ENCODE results near the gene PGAP2. TPM values are rescaled to one million over a fixed set of nuclear protein-coding genes. Genes with fewer than 3 reads are reported as not detected.
A peak's percentile ranks its signal among the peaks of the same experiment; 100 is the strongest.
"Not testable (repeated sequence)": the region's sequence is repeated elsewhere in the genome, so short reads cannot be mapped to it uniquely, and the experiment has no call there.

PGAP2 gene
- total and polyA plus RNA-seq, 2 donors = 10.5 to 24.0 TPM

DNA sequence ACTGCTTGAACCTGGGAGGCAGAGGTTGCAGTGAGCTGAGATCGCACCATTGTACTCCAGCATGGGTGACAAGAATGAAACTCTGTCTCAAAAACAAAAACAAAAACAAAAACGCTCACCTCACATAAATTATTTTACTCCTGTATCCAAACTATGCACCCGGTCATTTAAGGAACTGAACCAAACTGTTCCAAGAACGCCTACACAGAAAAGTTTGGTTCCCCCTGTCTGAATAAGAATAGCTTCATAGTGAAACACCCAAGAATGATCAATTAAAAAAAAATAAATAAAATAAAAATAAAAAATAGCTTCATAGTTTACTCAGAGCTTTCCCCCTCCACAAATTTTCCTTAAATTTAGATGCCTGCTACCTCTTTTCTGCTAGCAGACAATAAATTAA, 24.7 kb upstream of the PGAP2 start:
- Histone ChIP-seq H3K27me3 (ENCODE audit: control insufficient read depth in 2 of 2, insufficient read depth in 1 of 2, low read length in 1 of 2) (no peaks in the 10 kb centered on the region), H3K9me3 (ENCODE audit: control insufficient read depth in 2 of 2, insufficient read depth in 1 of 2, low read length in 1 of 2) (no peaks in the 10 kb centered on the region), H3K36me3 (ENCODE audit: control insufficient read depth in 2 of 2, insufficient read depth in 2 of 2, low read length in 1 of 2) (peaks cover 22 to 42% of the 10 kb centered on the region in 2 donors), H3K4me3 (ENCODE audit: low read length in 2 of 2) (no peak overlapping the region), H3K4me1 (ENCODE audit: control insufficient read depth in 2 of 2, insufficient read depth in 2 of 2, low read length in 2 of 2) (peaks cover 0 to 11% of the 10 kb centered on the region in 2 donors), H3K27ac (ENCODE audit: low read depth in 1 of 2, low read length in 1 of 2) (no peak overlapping the region)
- no peak for DNase-seq (ENCODE audit: low read depth in 6 of 9, low spot score in 9 of 9)
- 95% methylated on average over 4 of the region's 4 CpGs for WGBS

DNA sequence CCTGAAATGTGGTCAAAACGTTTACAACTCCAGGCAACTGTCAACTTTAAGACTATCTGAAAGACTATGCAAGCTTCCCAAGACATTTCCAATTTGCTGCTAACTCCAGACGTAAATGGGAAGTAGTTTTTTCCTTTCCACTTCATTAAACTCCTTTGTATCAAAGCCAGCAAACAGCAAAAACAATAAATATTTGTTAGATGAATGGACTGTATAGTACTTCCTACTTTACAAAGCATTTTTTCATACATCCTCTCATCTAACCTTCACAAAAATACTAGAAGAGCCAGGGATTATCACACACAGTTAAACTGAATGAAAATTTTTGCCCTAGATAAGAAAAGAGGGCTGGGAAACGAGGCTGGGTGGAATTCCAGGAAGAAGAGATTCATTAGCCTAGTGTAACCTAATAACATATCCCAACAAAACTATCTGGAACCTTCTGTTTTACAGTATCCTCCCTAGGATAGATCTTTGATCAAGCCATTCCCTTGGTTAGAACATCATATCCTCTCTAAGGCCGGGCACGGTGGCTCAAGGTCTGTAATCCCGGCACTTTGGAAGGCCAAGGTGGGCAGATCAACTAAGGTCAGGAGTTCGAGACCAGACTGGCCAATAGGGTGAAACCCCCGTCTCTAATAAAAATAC, 21.5 kb upstream of the PGAP2 start:
- no peak for DNase-seq (ENCODE audit: low read depth in 6 of 9, low spot score in 9 of 9)
- Histone ChIP-seq H3K4me1 (ENCODE audit: control insufficient read depth in 2 of 2, insufficient read depth in 2 of 2, low read length in 2 of 2) (peaks cover 0 to 11% of the 10 kb centered on the region in 2 donors), H3K27ac (ENCODE audit: low read depth in 1 of 2, low read length in 1 of 2) (no peak overlapping the region), H3K36me3 (ENCODE audit: control insufficient read depth in 2 of 2, insufficient read depth in 2 of 2, low read length in 1 of 2) (peaks cover 9 to 23% of the 10 kb centered on the region in 2 donors), H3K27me3 (ENCODE audit: control insufficient read depth in 2 of 2, insufficient read depth in 1 of 2, low read length in 1 of 2) (no peaks in the 10 kb centered on the region), H3K9me3 (ENCODE audit: control insufficient read depth in 2 of 2, insufficient read depth in 1 of 2, low read length in 1 of 2) (no peaks in the 10 kb centered on the region), H3K4me3 (ENCODE audit: low read length in 2 of 2) (no peak overlapping the region)
- 78% methylated on average over 8 of the region's 8 CpGs for WGBS

DNA sequence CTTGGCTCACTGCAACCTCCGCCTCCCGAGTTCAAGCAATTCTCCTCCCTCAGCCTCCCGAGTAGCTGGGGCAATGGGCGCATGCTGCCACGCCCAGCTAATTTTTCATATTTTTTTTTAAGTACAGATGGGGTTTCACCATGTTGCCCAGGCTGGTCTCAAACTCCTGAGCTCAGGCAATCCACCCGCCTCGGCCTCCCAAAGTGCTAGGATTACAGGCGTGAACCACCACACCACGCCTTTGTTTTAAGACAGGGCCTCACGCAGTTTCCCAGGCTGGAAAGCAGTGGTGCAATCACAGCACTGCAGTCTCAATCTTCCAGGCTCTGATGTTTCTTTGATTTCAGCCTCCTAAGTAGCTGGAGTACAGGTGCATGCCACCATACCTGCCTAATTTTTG, 14.0 kb upstream of the PGAP2 start:
- Histone ChIP-seq H3K4me1 (ENCODE audit: control insufficient read depth in 2 of 2, insufficient read depth in 2 of 2, low read length in 2 of 2) (peaks cover 7 to 19% of the 10 kb centered on the region in 2 donors), H3K36me3 (ENCODE audit: control insufficient read depth in 2 of 2, insufficient read depth in 2 of 2, low read length in 1 of 2) (peaks cover 19 to 31% of the 10 kb centered on the region in 2 donors)
- 97% methylated on average over 10 of the region's 10 CpGs for WGBS
- not testable (repeated sequence) for H3K27ac ChIP-seq (ENCODE audit: low read depth in 1 of 2, low read length in 1 of 2); DNase-seq (ENCODE audit: low read depth in 6 of 9, low spot score in 9 of 9); H3K9me3 ChIP-seq (ENCODE audit: control insufficient read depth in 2 of 2, insufficient read depth in 1 of 2, low read length in 1 of 2); H3K4me3 ChIP-seq (ENCODE audit: low read length in 2 of 2); H3K27me3 ChIP-seq (ENCODE audit: control insufficient read depth in 2 of 2, insufficient read depth in 1 of 2, low read length in 1 of 2)

DNA sequence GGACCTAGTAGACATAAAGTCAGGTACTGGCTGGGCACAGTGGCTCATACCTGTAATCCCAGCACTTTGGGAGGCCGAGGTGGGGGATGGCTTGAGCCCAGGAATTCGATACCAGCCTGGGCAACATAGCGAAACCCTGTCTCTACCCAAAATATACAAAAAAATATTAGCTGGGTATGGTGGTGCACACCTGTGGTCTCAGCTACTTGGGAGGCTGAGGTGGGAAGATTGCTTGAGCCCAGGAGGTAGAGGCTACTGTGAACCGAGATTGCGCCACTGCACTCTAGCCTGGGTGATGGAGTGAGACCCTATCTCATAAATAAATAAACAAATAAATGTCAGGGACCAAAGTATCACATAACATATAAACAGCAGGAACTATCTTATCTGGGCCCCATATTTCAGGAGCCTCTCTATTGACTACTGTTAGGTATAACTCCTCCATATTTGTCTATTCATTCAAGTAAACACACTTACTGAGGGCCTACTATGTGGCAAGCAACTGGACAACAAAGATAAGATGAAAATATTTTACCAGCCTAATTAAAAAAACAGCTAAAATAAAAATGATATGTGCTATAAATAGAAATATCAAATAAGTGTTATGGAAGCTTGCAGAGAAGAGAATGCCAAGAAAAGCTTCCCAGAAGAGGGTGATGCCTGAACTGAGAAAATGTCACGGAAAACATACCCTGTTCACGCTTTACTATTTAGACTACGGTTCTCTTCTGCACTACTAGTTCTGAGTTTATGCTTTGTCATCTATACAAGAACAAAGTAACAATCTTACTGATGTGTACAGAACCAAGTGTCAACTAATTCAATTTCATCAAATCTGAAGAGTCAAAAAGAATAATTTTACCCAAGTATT, 13.0 kb upstream of the PGAP2 start:
- WGBS = 94% methylated on average over 8 of the region's 8 CpGs
- DNase-seq (ENCODE audit: low read depth in 6 of 9, low spot score in 9 of 9) = no peak
- Histone ChIP-seq H3K4me1 (ENCODE audit: control insufficient read depth in 2 of 2, insufficient read depth in 2 of 2, low read length in 2 of 2) (peaks cover 7 to 19% of the 10 kb centered on the region in 2 donors), H3K36me3 (ENCODE audit: control insufficient read depth in 2 of 2, insufficient read depth in 2 of 2, low read length in 1 of 2) (peaks cover 19 to 26% of the 10 kb centered on the region in 2 donors), H3K9me3 (ENCODE audit: control insufficient read depth in 2 of 2, insufficient read depth in 1 of 2, low read length in 1 of 2) (no peaks in the 10 kb centered on the region), H3K27me3 (ENCODE audit: control insufficient read depth in 2 of 2, insufficient read depth in 1 of 2, low read length in 1 of 2) (no peaks in the 10 kb centered on the region), H3K27ac (ENCODE audit: low read depth in 1 of 2, low read length in 1 of 2) (no peak overlapping the region), H3K4me3 (ENCODE audit: low read length in 2 of 2) (peak overlapping the region; percentile 91 to 93)

DNA sequence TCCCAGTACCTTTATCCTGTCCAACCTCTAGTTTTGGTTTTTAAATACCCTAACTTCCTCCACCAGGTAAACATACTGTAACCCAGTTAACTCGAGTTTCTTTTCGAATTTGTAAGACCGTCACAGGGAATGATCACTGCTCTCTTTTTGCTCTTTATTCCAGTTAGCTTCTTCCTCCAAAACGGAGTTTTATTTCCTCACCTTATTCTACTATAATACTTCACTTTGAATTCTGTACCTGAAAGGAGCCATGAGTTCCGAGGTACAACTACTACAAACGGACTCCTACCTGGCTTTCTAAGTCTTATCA, 12.4 kb upstream of the PGAP2 start:
- WGBS = 45% methylated on average over 6 of the region's 6 CpGs
- Histone ChIP-seq H3K27me3 (ENCODE audit: control insufficient read depth in 2 of 2, insufficient read depth in 1 of 2, low read length in 1 of 2) (no peaks in the 10 kb centered on the region), H3K9me3 (ENCODE audit: control insufficient read depth in 2 of 2, insufficient read depth in 1 of 2, low read length in 1 of 2) (no peaks in the 10 kb centered on the region), H3K27ac (ENCODE audit: low read depth in 1 of 2, low read length in 1 of 2) (no peak overlapping the region), H3K4me1 (ENCODE audit: control insufficient read depth in 2 of 2, insufficient read depth in 2 of 2, low read length in 2 of 2) (peaks cover 7 to 19% of the 10 kb centered on the region in 2 donors), H3K4me3 (ENCODE audit: low read length in 2 of 2) (peak overlapping the region; percentile 91 to 93), H3K36me3 (ENCODE audit: control insufficient read depth in 2 of 2, insufficient read depth in 2 of 2, low read length in 1 of 2) (peaks cover 19 to 25% of the 10 kb centered on the region in 2 donors)
- DNase-seq (ENCODE audit: low read depth in 6 of 9, low spot score in 9 of 9) = no peak

DNA sequence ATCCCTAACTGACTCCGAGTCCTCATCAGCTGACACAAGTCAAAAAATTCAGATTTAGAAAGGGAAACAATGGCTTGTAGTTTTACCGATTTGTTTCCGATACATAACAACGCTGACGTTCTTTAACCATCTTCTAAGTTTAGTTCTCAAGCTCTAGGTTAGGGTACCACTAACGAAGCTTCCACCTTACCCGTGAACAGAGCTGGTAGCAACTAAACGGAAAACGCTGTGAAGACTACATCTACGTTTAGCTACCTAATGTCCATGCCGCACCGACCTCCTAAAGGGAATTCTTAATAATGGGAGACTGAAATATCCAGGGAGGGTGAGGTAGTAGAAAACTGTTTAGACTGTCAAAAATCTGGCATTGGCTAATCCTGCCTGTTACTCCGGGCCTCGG, 12.0 kb upstream of the PGAP2 start:
- 19% methylated on average over 14 of the region's 14 CpGs for WGBS
- Histone ChIP-seq H3K4me3 (ENCODE audit: low read length in 2 of 2) (peak overlapping the region; percentile 91 to 93), H3K27me3 (ENCODE audit: control insufficient read depth in 2 of 2, insufficient read depth in 1 of 2, low read length in 1 of 2) (no peaks in the 10 kb centered on the region), H3K9me3 (ENCODE audit: control insufficient read depth in 2 of 2, insufficient read depth in 1 of 2, low read length in 1 of 2) (no peaks in the 10 kb centered on the region), H3K4me1 (ENCODE audit: control insufficient read depth in 2 of 2, insufficient read depth in 2 of 2, low read length in 2 of 2) (peaks cover 7 to 19% of the 10 kb centered on the region in 2 donors), H3K27ac (ENCODE audit: low read depth in 1 of 2, low read length in 1 of 2) (peak overlapping the region in 1 of 2 donors; percentile 92), H3K36me3 (ENCODE audit: control insufficient read depth in 2 of 2, insufficient read depth in 2 of 2, low read length in 1 of 2) (peaks cover 19 to 25% of the 10 kb centered on the region in 2 donors)
- no peak for DNase-seq (ENCODE audit: low read depth in 6 of 9, low spot score in 9 of 9)

DNA sequence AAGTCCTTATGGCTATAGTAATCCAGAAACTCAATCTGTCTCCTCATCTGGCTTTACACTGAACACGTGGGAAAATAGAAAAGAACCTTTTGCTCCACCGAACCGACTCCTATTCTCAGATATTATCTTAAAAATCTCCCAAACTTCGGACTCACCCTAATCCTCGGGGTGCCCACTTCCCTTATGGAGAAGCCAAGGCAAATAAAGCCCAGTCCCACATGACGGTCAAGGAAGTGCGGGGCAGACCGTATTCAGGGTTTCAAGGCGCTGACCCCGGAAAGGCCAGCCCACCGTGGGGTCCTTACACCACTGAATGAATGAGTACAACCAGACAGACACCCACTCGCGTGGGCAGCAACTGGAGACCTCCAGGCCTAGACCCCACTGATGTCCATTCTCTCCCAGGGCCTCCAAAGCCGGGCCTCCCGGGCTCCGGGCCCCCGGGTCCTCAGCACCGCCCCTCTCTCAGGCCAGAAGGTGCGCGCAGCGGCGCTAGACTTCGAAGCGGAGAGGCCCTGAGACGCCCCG, 11.5 kb upstream of the PGAP2 start:
- peak in 2 of 9 donors; percentile 10 to 27 for DNase-seq (ENCODE audit: low read depth in 6 of 9, low spot score in 9 of 9)
- Histone ChIP-seq H3K27ac (ENCODE audit: low read depth in 1 of 2, low read length in 1 of 2) (peak overlapping the region; percentile 92 to 93), H3K27me3 (ENCODE audit: control insufficient read depth in 2 of 2, insufficient read depth in 1 of 2, low read length in 1 of 2) (no peaks in the 10 kb centered on the region), H3K4me1 (ENCODE audit: control insufficient read depth in 2 of 2, insufficient read depth in 2 of 2, low read length in 2 of 2) (peaks cover 7 to 19% of the 10 kb centered on the region in 2 donors), H3K4me3 (ENCODE audit: low read length in 2 of 2) (peak overlapping the region; percentile 91 to 93), H3K36me3 (ENCODE audit: control insufficient read depth in 2 of 2, insufficient read depth in 2 of 2, low read length in 1 of 2) (peaks cover 18 to 25% of the 10 kb centered on the region in 2 donors), H3K9me3 (ENCODE audit: control insufficient read depth in 2 of 2, insufficient read depth in 1 of 2, low read length in 1 of 2) (no peaks in the 10 kb centered on the region)
- WGBS = under 1% methylated on average over 26 of the region's 26 CpGs

DNA sequence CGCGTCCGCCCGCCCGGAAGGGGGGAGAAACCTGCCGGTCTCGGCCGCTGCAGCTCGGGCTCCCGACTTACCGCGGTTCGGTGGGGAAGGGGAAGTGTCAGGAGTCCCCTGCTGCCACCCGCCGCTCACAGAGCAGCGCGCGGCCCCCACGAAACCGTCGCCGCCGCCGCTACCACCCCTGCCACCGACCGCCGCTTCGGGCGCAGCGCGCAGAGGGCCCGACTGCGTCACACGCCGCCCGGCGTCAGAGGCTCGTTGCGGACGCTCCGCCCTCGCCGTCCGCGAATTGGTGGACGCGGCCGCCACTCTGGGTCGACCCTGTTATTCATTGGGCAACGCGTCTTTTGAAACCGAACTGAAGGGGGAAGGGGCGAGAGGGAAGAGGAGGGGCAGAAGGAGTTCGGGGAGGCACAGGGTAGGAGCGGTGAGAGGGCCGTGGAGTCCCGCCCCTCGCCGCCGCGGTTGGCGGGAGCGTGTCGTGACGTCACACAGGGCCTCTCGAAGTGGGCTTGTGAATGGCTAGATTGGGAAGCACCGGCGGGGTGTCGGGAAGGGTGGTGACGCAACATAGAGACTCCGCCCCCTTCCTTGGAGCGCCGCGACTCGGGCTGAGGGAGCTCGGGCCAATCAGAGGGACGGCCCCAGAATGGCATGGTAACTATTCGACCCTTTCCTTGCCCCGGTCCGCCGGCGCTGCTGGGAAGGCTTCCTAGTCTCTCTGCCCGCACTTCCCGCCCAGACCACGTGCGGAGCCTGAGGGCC, 10.8 kb upstream of the PGAP2 start, which contains the start of gene NUP98:
Gene NUP98, minus strand, starts transcription at position 226 of the 762 bp plus-strand sequence. CDS start 15,437 bp downstream, outside the sequence.
- peaks cover 7 to 19% of the 10 kb centered on the region in 2 donors for H3K4me1 ChIP-seq (ENCODE audit: control insufficient read depth in 2 of 2, insufficient read depth in 2 of 2, low read length in 2 of 2)
- H3K27ac ChIP-seq (ENCODE audit: low read depth in 1 of 2, low read length in 1 of 2) = peak within 1 kb of the TSS; percentile 92 to 96
- H3K4me3 ChIP-seq (ENCODE audit: low read length in 2 of 2) = peak within 1 kb of the TSS; percentile 91 to 93
- no peaks in the 10 kb centered on the region for H3K9me3 ChIP-seq (ENCODE audit: control insufficient read depth in 2 of 2, insufficient read depth in 1 of 2, low read length in 1 of 2)
- WGBS = under 1% methylated on average over 86 of the region's 86 CpGs
- peak; percentile 97 to 100 (median 99) for DNase-seq (ENCODE audit: low read depth in 6 of 9, low spot score in 9 of 9)
- peaks cover 14 to 21% of the 10 kb centered on the region in 2 donors for H3K36me3 ChIP-seq (ENCODE audit: control insufficient read depth in 2 of 2, insufficient read depth in 2 of 2, low read length in 1 of 2)
- H3K27me3 ChIP-seq (ENCODE audit: control insufficient read depth in 2 of 2, insufficient read depth in 1 of 2, low read length in 1 of 2) = no peaks in the 10 kb centered on the region

Data from thymus (tissue), 11 donors.